Keratinocyte (primary cell): ENCODE data around the gene TMTC2. TPM values are rescaled to one million over a fixed set of nuclear protein-coding genes. Genes with fewer than 3 reads are reported as not detected.

ENCODE experiments used
- DNase-seq: peaks from one replicate; pipeline ENCODE4 v3.0.0-alpha.2; 2011; ENCODE audit warnings: low read depth, missing footprints, low spot score
- FAIRE-seq: peaks from 2 replicates; lab custom pipeline; 2011; peaks lifted over from hg19 to GRCh38; lab: Jason Lieb, UNC
- H2AFZ ChIP-seq: 2 replicates; pipeline ENCODE4 v1.6.0; 2012; ENCODE audit warnings: low read length, control low read depth, inconsistent platforms; ENCODE audit not compliant: control insufficient read depth
- H3K27ac ChIP-seq: 2 replicates; pipeline ENCODE4 v1.5.1; 2011; ENCODE audit warnings: low read length; ENCODE audit not compliant: control insufficient read depth, insufficient read depth
- H3K27me3 ChIP-seq: 3 replicates; pipeline ENCODE4 v1.6.0; 2011; ENCODE audit warnings: low read length; ENCODE audit not compliant: control insufficient read depth, insufficient read depth; ENCODE audit errors: extremely low read depth
- H3K36me3 ChIP-seq, 2 experiments: 2 replicates in 1 of 2; 3 replicates in 1 of 2; pipeline ENCODE4 v1.5.1; 2011; ENCODE audit warnings: low read length in 2 of 2, mild to moderate bottlenecking in 1 of 2; ENCODE audit not compliant: control insufficient read depth in 2 of 2, insufficient read depth in 2 of 2; ENCODE audit errors: extremely low read depth in 1 of 2
- H3K4me1 ChIP-seq: 3 replicates; pipeline ENCODE4 v1.5.1; 2011; ENCODE audit warnings: low read length; ENCODE audit not compliant: control insufficient read depth, insufficient read depth; ENCODE audit errors: extremely low read depth
- H3K4me2 ChIP-seq: 3 replicates; pipeline ENCODE4 v1.6.0; 2011; ENCODE audit warnings: low read depth, low read length; ENCODE audit not compliant: control insufficient read depth, insufficient read depth; ENCODE audit errors: extremely low read depth
- H3K4me3 ChIP-seq, 3 experiments: fragments of 200-600 bp in 1 of 3; sonication (generic) in 1 of 3; 2 replicates in 2 of 3; 3 replicates in 1 of 3; pipeline ENCODE4 v1.5.1; 2011 to 2016; ENCODE audit warnings: low read length in 3 of 3, mild to moderate bottlenecking in 3 of 3, control low read depth in 2 of 3, inconsistent platforms in 1 of 3, low read depth in 1 of 3, mixed read lengths in 1 of 3, mixed run types in 1 of 3, moderate library complexity in 1 of 3; ENCODE audit not compliant: control insufficient read depth in 2 of 3, insufficient read depth in 2 of 3; ENCODE audit errors: extremely low read depth in 1 of 3
- H3K79me2 ChIP-seq: 2 replicates; pipeline ENCODE4 v1.6.0; 2012; ENCODE audit warnings: low read length; ENCODE audit not compliant: control insufficient read depth, insufficient read depth
- H3K9ac ChIP-seq: 3 replicates; pipeline ENCODE4 v1.6.0; 2011; ENCODE audit warnings: low read length; ENCODE audit not compliant: control insufficient read depth, insufficient read depth; ENCODE audit errors: extremely low read depth
- H3K9me1 ChIP-seq: 3 replicates; pipeline ENCODE4 v1.6.0; 2011; ENCODE audit warnings: low read length; ENCODE audit not compliant: control insufficient read depth, insufficient read depth; ENCODE audit errors: extremely low read depth
- H3K9me3 ChIP-seq: 2 replicates; pipeline ENCODE4 v1.5.1; 2012; ENCODE audit warnings: low read depth, low read length; ENCODE audit not compliant: control insufficient read depth
- H4K20me1 ChIP-seq: 3 replicates; pipeline ENCODE4 v1.6.0; 2011; ENCODE audit warnings: low read length; ENCODE audit not compliant: control insufficient read depth, insufficient read depth; ENCODE audit errors: extremely low read depth
- CTCF ChIP-seq, 3 experiments: IDR thresholded peaks in 1 of 3; conservative IDR thresholded peaks in 1 of 3; optimal IDR thresholded peaks in 1 of 3; 2 replicates in 2 of 3; 3 replicates in 1 of 3; pipeline versions ENCODE3 to v1.5.1; 2011; ENCODE audit warnings: low read length in 3 of 3, mild to moderate bottlenecking in 3 of 3, moderate library complexity in 2 of 3, control low read depth in 1 of 3, inconsistent platforms in 1 of 3; ENCODE audit not compliant: insufficient read depth in 2 of 3; ENCODE audit errors: extremely low read depth in 1 of 3
- EZH2 ChIP-seq: IDR thresholded peaks from one replicate; pipeline ENCODE4 v1.6.1; 2012; ENCODE audit warnings: inconsistent platforms, mild to moderate bottlenecking, low read length, moderate library complexity
- dilution Hi-C: fragments of 300-500 bp; cut with MboI; formaldehyde crosslinking; loops from one replicate; pipeline ENCODE4 v1.7.0; 2020; ENCODE audit warnings: low sequenced_read_pairs; ENCODE audit not compliant: extremely low pct_ligation_motif_present
- polyA plus RNA-seq, 5 experiments: library from polyadenylated mRNA; depleted of rRNA in 3 of 5; stranded (reverse) in 3 of 5; stranded (forward) in 1 of 5; unstranded in 1 of 5; fragments of >200 nt; gene quantifications; 1 replicate in 1 of 5; 2 replicates in 3 of 5; 3 replicates in 1 of 5; pipeline versions ENCODE4 v1.2.1 to v1.2.3, GENCODE V29; 2011 to 2012; ENCODE audit warnings: missing spikeins in 2 of 5, low read depth in 1 of 5, low replicate concordance in 1 of 5

Gene TMTC2
- polyA plus RNA-seq, 1 donor (not counting 4 experiments of a cell fraction or from before 2014, with no cell fraction given): 3.8 TPM

- H3K9me1 ChIP-seq: no peaks in the 10 kb centered on the region
- H3K27me3 ChIP-seq: no peaks in the 10 kb centered on the region
- no peak overlapping the region for H3K27ac ChIP-seq
- no peaks in the 10 kb centered on the region for H3K9me3 ChIP-seq
- FAIRE-seq: no peak
- H2AFZ ChIP-seq: no peak overlapping the region
- TF ChIP-seq EZH2: no peak
- no peak for TF ChIP-seq CTCF (optimal IDR thresholded peaks at IDR 0.05 in 1 of 3, IDR thresholded peaks at IDR 0.05 in 1 of 3, conservative IDR thresholded peaks at IDR 0.05 in 1 of 3; ENCODE audit: extremely low read depth in 1 of 3, insufficient read depth in 2 of 3, low read length in 3 of 3)
- DNase-seq: no peak
- H4K20me1 ChIP-seq: no peaks in the 10 kb centered on the region
- H3K79me2 ChIP-seq: no peaks in the 10 kb centered on the region
- no peak overlapping the region for H3K4me2 ChIP-seq
- no peak overlapping the region for H3K9ac ChIP-seq
- no peaks in the 10 kb centered on the region for H3K36me3 ChIP-seq
- dilution Hi-C loops: no loop called here
- H3K4me3 ChIP-seq: no peak overlapping the region
- H3K4me1 ChIP-seq: no peaks in the 10 kb centered on the region
These were observed 60.0 kb downstream of the TMTC2 start for GRCh38 chr12:82746668-82747067.

GRCh38 chr12:82749015-82749414 is 62.3 kb downstream of the TMTC2 start:
- Histone ChIP-seq H3K4me2 (no peak overlapping the region), H4K20me1 (no peaks in the 10 kb centered on the region), H3K79me2 (no peaks in the 10 kb centered on the region), H3K27me3 (no peaks in the 10 kb centered on the region), H3K4me1 (no peaks in the 10 kb centered on the region), H2AFZ (no peak overlapping the region), H3K4me3 (no peak overlapping the region), H3K9me3 (no peaks in the 10 kb centered on the region), H3K36me3 (no peaks in the 10 kb centered on the region), H3K9ac (no peak overlapping the region), H3K9me1 (no peaks in the 10 kb centered on the region), H3K27ac (no peak overlapping the region)
- TF ChIP-seq CTCF (optimal IDR thresholded peaks at IDR 0.05 in 1 of 3, IDR thresholded peaks at IDR 0.05 in 1 of 3, conservative IDR thresholded peaks at IDR 0.05 in 1 of 3; ENCODE audit: extremely low read depth in 1 of 3, insufficient read depth in 2 of 3, low read length in 3 of 3): no peak
- no peak for TF ChIP-seq EZH2
- DNase-seq (no peak), FAIRE-seq (no peak)
- dilution Hi-C loops: no loop called here
